NCI-H345 (cell line): Measurements from ENCODE around the gene RSRP1.
"Not testable (repeated sequence)": the region's sequence is repeated elsewhere in the genome, so short reads cannot be mapped to it uniquely, and the experiment has no call there.

Experiments
- DNase-seq: peaks from one replicate; lab custom pipeline; 2025; lab: John Stamatoyannopoulos, UW

The RSRP1 gene

DNA sequence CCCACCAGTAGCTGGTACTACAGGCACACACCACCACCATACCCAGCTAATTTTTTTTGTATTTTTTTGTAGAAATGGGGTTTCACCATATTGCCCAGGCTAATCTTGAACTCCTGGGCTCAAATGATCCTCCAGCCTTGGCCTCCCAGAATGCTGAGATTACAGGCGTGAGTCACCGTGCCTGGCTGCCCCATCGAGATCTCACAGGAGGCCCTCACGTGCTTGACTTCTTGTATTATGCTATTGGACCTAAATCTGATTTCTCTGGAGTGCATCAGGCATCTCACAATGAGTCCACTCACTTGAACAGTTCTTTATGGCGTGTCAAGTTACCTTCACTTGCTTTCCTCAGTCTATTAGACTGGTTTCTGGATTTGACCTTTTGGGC, 9.3 kb upstream of the RSRP1 start:
- no peak for DNase-seq

DNA sequence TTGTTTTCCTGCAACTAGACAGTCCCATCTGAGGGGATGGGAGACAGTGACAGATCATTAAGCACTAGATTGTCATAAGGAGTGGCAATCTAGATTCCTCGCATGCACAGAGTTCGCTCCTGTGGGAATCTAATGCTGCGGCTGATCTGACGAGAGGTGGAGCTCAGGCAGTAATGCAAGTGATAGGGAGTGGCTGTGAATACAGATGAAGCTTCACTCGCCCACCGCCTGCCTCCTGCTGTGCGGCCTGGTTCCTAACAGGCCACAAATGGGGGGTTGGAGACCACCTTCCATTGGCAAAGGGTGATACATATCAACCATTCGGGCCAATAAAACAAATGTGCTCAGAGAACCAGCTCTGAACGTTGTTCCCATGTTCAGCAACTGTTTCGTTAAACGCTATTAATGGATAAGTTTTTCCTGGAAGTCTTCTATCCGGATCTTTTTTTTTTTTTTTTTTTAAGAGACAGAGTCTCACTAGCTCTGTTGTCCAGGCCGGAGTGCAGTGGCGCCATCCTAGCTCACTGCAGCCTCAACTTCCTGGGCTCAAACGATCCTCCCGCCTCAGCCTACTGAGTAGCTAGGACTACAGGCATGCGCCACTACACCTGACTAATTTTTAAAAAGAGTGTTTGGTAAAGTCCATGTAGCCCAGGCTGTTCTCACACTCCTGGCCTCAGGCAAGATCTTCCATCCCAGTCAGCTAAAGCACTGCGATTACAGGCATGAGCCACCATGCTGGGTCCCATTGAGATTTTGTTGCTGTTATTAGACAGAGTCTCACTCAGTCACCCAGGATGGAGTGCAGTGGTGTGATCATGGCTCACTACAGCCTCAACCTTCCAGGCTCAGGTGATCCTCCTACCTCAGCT, 8.7 kb upstream of the RSRP1 start:
- no peak for DNase-seq

DNA sequence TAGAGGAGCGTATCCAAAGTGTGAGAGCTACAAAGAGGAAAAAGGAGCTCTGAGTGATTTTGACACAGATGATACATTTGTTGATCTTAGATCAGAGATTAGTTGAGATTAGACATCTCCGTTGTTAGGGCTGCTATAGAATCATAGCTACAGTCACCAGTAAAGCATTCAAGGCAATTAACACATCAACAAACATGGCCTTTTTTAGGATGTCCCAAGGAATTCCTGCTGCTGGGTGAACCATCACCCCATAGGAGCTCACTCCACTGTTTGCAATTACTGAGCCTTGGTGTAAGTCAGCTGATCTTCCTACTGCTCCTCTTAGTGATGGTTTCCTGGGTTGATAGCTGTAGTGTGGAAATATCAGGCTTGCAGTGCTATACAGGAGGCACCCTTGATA, 6.7 kb upstream of the RSRP1 start:
- DNase-seq = no peak

DNA sequence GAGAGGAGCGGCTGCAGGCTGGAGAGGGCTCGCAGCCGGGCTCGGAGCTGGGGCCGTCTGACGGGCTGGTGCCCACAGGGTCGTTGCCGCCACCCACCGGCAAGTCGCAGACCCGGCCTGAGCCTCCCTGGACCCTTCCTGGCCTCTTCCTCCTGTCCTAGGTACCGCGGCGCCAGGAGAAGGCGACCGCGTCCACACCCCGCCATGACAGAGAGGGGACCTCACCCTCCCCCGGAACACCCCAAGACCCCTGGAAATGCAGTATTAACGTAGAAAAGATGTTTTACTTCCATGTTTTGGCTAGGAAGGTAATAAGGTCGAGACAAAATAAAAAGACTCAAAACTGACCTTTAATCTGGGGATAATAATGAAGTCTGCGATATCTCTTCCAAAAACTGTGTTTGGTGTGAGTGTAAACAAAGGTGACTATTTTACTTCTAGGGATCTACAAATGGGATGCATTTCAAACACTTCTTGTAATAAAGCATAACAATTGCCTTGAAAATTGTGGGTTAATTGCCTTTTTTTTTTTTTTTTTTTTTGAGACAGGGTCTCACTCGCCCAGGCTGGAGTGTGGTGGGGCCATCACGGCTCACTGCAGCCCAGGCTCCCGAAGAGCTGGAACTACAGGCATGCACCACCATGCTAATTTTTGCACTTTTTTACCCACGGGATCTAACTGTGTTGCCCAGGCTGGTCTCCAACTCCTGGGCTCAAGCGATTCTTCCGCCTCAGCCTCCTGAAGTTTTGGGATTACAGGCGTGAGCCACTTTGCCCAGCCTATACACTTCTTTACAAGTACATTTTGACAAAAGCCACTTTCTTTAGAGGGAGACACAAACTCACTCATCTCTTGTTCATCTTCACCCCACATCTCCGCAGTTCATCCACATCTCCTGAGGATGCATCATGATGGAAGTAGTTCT, 838 bp upstream of the RSRP1 start:
- DNase-seq = no peak

DNA sequence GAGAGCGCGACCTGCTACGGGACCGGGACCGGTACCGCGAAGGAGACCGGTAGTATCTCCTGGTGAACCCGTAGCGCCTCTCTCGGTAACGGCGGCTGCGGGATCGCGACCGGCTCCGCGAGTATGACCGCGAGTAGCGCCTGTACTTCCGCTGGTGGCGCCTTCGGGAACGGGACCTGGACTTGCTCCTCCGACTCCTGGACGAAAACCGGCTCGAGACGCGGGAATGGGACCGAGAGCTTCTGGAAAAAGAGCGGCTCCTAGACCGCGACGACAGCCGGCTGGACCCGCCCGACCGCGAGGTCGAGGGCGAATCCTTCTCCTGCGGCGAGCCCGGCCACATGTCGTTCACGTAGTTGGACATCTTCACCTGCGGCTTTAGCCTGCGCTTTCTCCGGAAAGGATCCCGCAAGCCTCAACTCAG, 642 bp downstream of the RSRP1 start:
- peak; percentile 36 for DNase-seq

DNA sequence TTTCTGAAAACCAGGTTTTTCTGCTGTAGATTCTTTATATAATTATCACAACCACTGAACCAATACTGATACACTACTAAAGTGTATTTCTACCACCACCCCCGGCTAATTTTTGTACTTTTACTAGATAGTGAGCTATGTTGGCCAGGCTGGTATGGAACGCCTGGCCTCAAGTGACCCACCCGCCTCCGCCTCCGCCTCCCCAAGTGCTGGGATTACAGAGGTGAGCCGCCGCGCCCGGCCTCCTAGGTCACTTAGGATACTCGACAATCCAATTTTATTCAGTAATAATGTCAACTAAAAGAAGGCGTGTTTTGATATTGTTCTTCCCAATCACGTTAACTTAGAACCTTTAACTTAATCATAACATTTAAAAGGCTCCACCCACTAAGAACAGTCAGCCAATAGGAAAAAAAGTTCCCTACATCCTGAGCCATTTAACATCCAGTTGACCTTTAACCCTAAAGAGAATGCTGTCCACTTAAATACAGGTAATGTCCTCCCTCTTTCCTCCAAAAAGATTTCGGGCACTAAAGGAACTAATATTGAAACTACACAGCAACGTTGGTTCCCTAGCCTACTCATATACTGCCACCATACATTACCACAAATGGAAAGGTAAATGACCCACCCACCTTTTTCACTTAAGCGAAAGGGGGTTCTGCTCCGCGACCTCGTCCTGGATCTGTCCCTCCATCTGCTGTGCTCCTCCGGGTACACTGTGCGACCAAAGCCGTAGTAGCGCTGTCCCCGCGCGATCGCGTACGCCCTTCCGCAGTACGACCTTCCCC, 1.2 kb downstream of the RSRP1 start:
- no peak for DNase-seq

DNA sequence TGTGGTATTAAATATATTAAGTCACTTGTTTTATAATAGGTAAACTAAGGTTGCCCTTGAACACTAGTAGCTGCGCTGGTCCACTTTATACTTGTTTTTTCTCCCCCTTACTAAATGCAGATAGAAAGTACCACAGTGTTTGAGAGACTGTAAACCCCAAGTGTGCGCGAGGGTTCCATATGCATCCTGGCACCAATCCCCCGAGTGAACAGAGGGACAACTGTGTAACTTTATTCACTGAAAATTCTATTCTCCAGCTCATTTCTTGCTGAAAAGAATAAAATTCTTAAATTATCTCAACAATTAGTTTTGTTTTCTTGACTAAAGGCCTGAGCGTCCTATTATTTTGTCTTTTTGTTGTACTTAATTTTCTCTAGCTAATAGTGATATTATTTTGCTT, 1.9 kb downstream of the RSRP1 start:
- no peak for DNase-seq

DNA sequence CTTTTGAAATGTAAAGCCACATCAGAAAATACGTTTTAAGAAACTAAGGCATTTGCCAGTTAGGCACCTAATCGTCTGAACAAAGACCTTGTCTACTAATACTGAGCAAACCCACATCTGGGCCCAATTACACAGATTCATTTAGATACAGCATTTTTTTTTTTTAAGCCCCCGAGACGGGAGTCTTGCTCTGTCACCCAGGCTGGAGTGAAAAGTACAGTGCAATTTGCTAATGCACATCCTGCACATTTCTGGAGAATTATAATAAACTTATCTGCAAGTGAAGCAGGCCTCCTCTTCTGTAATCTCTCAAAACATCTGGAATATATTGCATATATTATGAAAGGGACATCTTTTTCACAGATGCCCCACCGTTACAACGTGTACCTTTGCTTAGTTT, 3.3 kb downstream of the RSRP1 start:
- no peak for DNase-seq

DNA sequence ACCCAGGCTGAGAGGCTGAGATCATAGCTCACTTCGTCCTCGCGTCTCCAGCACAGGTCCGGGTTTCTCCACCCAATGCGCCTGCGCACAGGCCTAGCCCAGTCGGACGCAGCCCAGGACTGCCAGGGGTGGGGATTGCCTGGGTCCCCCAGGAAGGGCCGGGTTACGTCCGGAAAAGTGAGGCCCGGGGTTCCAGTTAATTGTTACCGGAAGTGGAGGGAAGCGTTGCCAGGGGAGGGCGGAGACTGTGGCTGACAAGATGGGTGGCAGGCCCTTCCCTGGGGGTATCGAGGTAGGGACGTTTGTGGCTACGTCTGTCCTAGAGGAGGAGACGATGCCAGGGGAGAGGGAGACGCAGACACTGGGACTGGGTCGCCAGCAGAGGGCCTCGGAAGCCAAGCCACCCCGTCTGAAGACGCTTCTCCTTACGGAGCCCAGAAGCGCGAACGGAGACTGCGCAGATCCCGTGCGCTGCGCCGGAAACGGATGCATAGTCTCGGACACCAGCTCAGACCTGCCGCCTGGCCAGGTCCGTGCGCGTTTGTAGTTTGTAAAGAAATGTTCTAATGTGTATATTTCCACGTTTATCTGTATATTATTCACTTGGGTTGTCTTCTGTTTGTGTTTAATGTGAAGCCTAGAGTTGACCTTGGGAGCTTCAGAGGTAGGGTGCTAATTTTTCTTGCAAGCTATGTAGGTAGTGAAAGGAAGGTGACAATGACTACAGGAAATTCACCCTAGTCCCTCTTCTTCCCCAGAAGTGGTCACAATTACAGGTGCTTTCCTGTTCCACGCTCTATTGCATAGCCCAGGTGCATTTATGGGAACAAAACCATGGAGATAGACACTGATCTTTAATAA, 7.3 kb downstream of the RSRP1 start:
- peak; percentile 97 for DNase-seq

DNA sequence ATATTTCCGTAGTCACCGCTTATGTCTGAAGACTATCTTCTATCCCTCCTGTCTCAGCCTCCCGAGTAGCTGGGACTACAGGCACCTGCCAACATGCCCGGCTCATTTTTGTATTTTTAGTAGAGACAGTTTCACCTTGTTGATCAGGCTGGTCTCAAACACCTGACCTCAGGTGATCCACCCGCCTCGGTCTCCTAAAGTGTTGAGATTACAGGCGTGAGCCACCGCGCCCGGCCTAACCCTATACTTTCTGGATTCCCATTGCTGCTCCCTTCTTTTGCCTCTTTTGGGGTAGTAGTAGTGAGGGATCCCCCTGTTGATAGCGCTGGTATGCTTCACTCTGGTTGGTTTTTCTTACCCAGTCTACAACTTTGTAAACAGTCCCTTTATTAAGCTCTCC, 9.2 kb downstream of the RSRP1 start:
- DNase-seq = no peak

DNA sequence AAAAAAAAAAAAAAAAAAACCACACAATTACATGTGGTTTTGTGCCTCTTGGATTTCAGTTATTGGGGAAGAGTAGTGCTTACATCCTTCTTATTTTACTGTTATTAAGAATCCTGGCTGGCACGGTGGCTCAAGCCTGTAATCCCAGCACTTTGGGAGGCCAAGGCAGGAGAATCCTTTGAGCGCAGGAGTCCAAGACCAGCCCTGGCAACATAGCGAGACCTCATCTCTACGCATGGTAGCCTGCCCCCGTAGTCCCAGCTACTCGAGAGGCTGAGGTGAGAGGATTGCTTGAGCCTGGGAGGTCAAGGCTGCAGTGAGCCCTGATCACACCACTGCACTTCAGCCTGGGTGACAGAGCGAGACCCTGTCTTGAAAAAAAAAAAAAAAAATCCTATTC, 11.0 kb downstream of the RSRP1 start:
- not testable (repeated sequence) for DNase-seq

DNA sequence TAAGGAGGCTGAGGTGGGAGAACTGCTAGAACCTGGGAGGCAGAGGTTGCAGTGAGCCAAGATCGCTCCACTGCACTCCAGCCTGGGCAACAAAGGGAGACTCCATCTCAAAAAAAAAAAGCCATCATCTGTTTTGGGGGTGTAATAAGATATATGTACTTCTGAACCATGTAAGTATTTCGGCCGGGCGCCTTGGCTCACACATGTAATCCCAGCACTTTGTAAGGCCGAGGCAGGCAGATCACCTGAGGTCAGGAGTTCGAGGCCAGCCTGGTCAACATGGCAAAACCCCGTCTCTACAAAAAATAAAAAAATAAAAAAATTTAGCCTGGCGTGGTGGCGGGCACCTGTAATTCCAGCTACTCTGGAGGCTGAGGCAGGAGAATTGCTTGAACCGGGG, 11.8 kb downstream of the RSRP1 start:
- DNase-seq = not testable (repeated sequence)

DNA sequence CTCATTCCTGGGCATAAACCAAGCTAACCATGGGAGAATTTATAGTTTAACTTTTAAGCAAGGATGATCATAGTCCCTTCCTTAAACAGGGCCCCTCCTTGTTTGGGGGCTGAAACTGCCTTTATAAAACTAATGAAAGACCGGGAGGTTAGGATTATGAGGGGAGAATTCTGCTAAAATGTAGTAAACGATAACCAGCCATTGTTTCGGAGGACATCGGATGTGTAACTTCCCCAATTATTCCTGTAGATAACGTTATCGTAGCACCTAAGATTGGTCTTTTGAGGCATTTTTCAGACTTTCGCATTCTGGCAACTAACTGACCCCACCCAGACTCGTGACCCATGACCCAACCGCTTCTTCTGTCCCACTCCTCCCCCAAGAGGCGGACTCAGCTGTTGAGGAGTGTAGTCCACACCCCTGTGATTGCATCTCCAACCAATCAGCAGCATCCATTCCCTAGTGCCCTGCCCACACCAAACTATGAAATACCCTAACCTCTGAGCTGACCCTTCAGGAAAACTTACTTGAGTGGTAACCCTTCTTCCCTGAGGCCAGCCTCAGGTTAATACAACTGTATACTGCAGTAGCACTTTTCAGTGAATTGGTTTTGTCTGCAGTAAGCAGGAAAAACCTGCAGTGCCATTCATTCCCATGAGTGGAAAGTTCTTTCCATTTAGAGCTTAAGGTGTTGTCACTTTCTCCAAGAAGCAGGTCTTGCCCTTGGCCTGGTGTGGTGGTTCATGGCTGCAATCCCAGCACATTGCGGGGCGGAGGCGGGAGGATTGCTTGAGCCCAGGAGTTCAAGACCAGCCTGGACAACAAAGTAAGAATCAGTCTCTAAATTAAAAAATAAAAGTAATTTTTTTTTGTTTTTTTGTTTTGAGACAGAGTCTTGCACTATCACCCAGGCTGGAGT, 14.1 kb downstream of the RSRP1 start:
- peak; percentile 62 for DNase-seq

DNA sequence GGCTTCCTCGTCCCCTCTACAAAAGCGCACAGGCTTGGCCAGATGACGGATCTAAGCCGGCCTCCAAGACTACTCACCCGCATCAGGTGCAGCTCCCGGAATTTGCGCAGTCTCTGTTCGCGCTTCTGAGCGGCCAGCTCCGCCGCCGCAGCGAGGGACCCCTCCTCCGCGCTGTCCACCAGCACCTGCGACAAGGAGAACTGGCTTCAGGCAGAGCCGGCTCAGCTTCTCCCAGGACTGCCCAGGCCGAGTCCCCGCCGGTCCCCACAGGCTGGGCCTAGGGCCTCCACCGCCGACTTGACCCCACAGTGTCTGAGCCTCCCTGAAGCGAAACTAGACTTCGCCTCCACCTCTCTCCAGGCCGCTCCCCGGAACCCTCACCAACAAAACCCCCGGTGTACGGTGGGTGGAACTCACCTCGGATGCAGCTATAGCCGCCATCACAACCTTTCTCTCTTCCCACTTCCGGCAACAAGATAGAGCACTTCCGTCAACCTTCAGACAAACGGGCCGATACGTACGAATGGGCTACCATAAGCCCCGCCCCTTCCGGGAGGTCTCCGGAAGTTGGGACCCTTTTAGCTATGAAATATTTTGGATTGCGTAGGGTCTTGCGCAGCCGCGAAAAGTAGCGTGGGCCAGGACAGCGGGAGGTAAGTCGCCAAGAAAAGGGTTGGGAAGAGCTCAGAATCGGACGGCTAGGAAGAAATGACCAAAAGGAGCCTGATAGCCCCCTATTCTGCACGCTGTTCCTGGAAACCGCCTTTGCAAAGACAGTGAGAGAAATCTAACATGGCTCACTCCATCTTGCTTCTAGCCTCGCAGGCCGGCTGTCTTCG, 15.0 kb downstream of the RSRP1 start, which contains the start of gene SYF2:
Gene SYF2, minus strand, starts transcription at position 476 of the 839 bp plus-strand sequence. Its CDS starts 35 bp downstream, at position 441.
- DNase-seq = peak; percentile 96

DNA sequence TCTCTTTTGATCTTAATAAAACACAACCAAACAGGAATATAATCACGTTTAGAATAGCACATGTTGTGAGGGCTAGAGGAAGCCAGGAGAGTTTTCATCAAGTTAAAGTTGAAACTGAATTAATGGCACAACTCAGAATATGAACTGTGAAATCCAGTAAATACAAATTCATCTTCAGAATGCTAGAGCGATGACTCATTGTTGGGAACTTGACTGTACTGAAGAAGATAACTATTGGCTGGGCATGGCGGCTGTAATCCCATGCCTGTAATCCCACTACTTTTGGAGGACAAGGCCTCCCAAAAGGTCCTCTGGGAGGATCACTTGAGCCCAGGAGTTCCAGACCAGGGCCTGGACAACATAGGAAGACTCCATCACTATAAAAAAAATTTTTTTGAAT, 23.8 kb downstream of the RSRP1 start:
- no peak for DNase-seq

DNA sequence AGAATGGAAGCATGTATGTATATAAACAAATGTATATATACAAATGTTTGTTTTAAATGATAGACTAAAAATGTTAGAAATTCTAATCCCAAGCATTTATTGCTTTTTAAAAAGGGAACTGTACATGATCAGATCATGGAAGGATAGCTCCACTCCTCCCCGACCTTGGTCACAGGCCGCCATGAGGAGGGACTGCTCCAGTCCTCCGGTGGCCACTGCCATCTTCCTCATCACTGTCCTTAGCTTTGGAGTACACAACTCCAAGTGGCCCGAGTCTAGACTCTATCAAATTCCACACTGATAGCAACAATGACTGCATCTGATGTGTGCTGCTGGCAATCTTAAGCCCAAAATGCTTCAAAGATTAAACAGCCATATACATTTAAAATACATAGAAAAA, 24.6 kb downstream of the RSRP1 start:
- DNase-seq = no peak

DNA sequence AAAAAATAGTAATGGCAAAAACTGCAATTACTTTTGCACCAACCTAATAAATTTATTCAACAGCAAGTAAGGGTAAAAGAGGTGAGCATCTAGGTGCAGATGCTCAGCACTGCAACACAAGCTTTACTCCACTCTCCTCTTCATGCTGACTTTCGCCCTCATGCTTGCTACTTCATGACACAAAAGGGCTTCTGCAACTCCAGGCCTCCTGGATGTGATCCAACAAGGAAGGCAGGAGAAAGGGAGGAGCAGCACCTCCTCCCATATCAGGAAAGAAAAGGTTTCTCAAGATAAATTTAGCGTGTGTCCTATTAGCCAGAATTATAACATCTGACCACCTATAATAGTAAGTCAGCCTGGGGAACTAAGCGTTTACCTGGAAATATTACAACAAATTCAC, 26.6 kb downstream of the RSRP1 start:
- DNase-seq = no peak

DNA sequence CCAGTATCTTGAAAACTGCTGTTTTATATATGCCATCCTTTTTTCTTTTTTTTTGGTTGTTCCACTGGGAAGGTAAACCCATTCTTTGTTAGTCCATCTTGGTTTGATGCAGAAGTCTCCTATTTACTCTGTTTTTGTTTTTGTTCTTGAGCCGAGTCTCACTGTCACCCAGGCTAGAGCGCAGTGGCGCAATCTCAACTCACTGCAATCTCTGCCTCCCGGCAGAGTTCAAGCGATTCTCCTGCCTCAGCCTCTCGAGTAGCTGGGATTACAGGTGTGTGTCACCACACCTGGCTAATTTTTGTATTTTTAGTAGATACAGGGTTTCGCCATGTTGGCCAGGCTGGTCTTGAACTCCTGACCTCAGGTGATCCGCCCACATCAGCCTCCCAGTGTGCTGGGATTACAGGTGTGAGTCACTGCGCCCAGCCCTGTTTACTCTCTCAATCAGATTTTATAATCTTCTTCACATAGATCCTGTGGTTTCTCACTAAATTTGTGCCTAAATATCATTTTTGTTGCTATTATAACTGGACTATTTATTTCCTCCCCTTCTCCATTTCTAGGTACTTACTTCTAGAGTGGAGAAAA, 27.5 kb downstream of the RSRP1 start:
- no peak for DNase-seq
